Endothelial cell of umbilical vein (primary cell): Measurements from ENCODE around the gene MAGI1. TPM values are rescaled to one million over a fixed set of nuclear protein-coding genes. Genes with fewer than 3 reads are reported as not detected.

Source experiments
- BruUV-seq: library from RNA; stranded (reverse); fragments of 400-500 nt; replicated peaks from 2 replicates; lab custom pipeline; 2021; lab: Mats Ljungman, UMichigan
- CTCF ChIA-PET: fragments of 300-600, 350-600 bp; sonication (Branson Sonifier 250); formaldehyde crosslinking; loops from one replicate; lab custom pipeline; 2021; ENCODE audit warnings: antibody characterized with exemption, inconsistent platforms; lab: Charles Lee
- POLR2A ChIA-PET: fragments of 300-600, 350-600 bp; sonication (Branson Sonifier 250); formaldehyde crosslinking; loops from one replicate; lab custom pipeline; 2021; ENCODE audit warnings: antibody characterized with exemption, inconsistent platforms; lab: Charles Lee
- DNase-seq: peaks from one replicate; pipeline ENCODE4 v3.0.0-alpha.2; 2011; ENCODE audit warnings: low read depth, low spot score
- FAIRE-seq: peaks from 2 replicates; lab custom pipeline; 2011; peaks lifted over from hg19 to GRCh38; lab: Jason Lieb, UNC
- H2AFZ ChIP-seq: 2 replicates; pipeline ENCODE4 v1.6.0; 2012; ENCODE audit warnings: low read depth, low read length, control low read depth, inconsistent platforms
- H3K27ac ChIP-seq: 2 replicates; pipeline ENCODE4 v1.5.1; 2011; ENCODE audit warnings: low read depth, mild to moderate bottlenecking, control low read depth, low read length, moderate library complexity; ENCODE audit not compliant: insufficient read depth
- H3K27me3 ChIP-seq, 2 experiments: 2 replicates each; pipeline versions ENCODE4 v1.6.0 to v1.6.1; 2011; ENCODE audit warnings: low read length in 2 of 2, mixed read lengths in 1 of 2; ENCODE audit not compliant: control insufficient read depth in 2 of 2, insufficient read depth in 2 of 2
- H3K36me3 ChIP-seq, 2 experiments: 2 replicates in 1 of 2; 3 replicates in 1 of 2; pipeline ENCODE4 v1.5.1; 2011; ENCODE audit warnings: low read length in 2 of 2, mild to moderate bottlenecking in 1 of 2, moderate library complexity in 1 of 2; ENCODE audit not compliant: control insufficient read depth in 2 of 2, insufficient read depth in 2 of 2; ENCODE audit errors: extremely low read depth in 1 of 2
- H3K4me1 ChIP-seq: 3 replicates; pipeline ENCODE4 v1.5.1; 2011; ENCODE audit warnings: mild to moderate bottlenecking, low read length; ENCODE audit not compliant: control insufficient read depth, insufficient read depth; ENCODE audit errors: extremely low read depth
- H3K4me2 ChIP-seq: 2 replicates; pipeline ENCODE4 v1.6.1; 2011; ENCODE audit warnings: low read length, control low read depth, mixed read lengths; ENCODE audit not compliant: insufficient read depth
- H3K4me3 ChIP-seq, 3 experiments: fragments of 200-600 bp in 1 of 3; sonication (generic), shearing (Covaris generic) in 1 of 3; replicated peaks in 1 of 3; 2 replicates each; pipeline ENCODE4 v1.5.1; 2011 to 2016; ENCODE audit warnings: control low read depth in 3 of 3, low read length in 3 of 3, mild to moderate bottlenecking in 2 of 3, inconsistent platforms in 1 of 3, low read depth in 1 of 3, moderate library complexity in 1 of 3; ENCODE audit not compliant: insufficient read depth in 1 of 3
- H3K79me2 ChIP-seq: 2 replicates; pipeline ENCODE4 v1.6.0; 2012; ENCODE audit warnings: low read length, inconsistent platforms; ENCODE audit not compliant: control insufficient read depth, insufficient read depth
- H3K9ac ChIP-seq: replicated peaks from 2 replicates; pipeline ENCODE3; 2011; ENCODE audit warnings: low read length, control low read depth; ENCODE audit not compliant: insufficient read depth; ENCODE audit errors: extremely low read depth
- H3K9me1 ChIP-seq: replicated peaks from 3 replicates; pipeline ENCODE4 v1.6.0; 2011; ENCODE audit warnings: mild to moderate bottlenecking, low read length; ENCODE audit not compliant: control insufficient read depth, insufficient read depth; ENCODE audit errors: extremely low read depth
- H3K9me3 ChIP-seq: replicated peaks from 2 replicates; pipeline ENCODE4 v1.5.1; 2012; ENCODE audit warnings: low read length, inconsistent platforms; ENCODE audit not compliant: control insufficient read depth, insufficient read depth
- H4K20me1 ChIP-seq: replicated peaks from 2 replicates; pipeline ENCODE3; 2011; ENCODE audit warnings: mild to moderate bottlenecking, low read length; ENCODE audit not compliant: control insufficient read depth, insufficient read depth; ENCODE audit errors: extremely low read depth
- CTCF ChIP-seq, 2 donors: IDR thresholded peaks; 1 replicate in 1 of 2; 2 replicates in 1 of 2; pipeline ENCODE4 v1.5.1; 2011; ENCODE audit warnings: low read length in 2 of 2, mild to moderate bottlenecking in 2 of 2, moderate library complexity in 2 of 2, control low read depth in 1 of 2, inconsistent platforms in 1 of 2, low read depth in 1 of 2; ENCODE audit not compliant: insufficient read depth in 1 of 2; ENCODE audit errors: extremely low read depth in 1 of 2
- EZH2 ChIP-seq: IDR thresholded peaks from 2 replicates; pipeline ENCODE4 v1.6.1; 2012; ENCODE audit warnings: borderline replicate concordance, low read depth, mild to moderate bottlenecking, moderate library complexity, low read length, inconsistent platforms; ENCODE audit not compliant: severe bottlenecking
- FOS ChIP-seq: IDR thresholded peaks from 2 replicates; pipeline ENCODE4 v1.6.1; 2011; ENCODE audit warnings: mild to moderate bottlenecking, low read length, moderate library complexity, borderline replicate concordance; ENCODE audit not compliant: insufficient read depth
- GATA2 ChIP-seq: IDR thresholded peaks from 2 replicates; pipeline ENCODE4 v1.7.0; 2011; ENCODE audit warnings: low read depth, mild to moderate bottlenecking, moderate library complexity, mixed read lengths, low read length; ENCODE audit not compliant: insufficient read length, insufficient read depth
- JUN ChIP-seq: IDR thresholded peaks from 2 replicates; pipeline ENCODE4 v1.6.1; 2011; ENCODE audit warnings: borderline replicate concordance, low read depth; ENCODE audit not compliant: insufficient read length, insufficient read depth
- MYC ChIP-seq: IDR thresholded peaks from one replicate; pipeline ENCODE4 v1.6.1; 2011; ENCODE audit warnings: mild to moderate bottlenecking, low read depth, low read length
- POLR2A ChIP-seq: IDR thresholded peaks from 2 replicates; pipeline ENCODE4 v1.6.1; 2012; ENCODE audit warnings: low read depth, mild to moderate bottlenecking, control low read depth, low read length
- POLR2AphosphoS5 ChIP-seq: IDR thresholded peaks from 2 replicates; pipeline ENCODE4 v1.6.1; 2012; ENCODE audit warnings: low read depth, mild to moderate bottlenecking, control low read depth, low read length, moderate library complexity; ENCODE audit not compliant: insufficient read depth
- dilution Hi-C: fragments of 300-500 bp; cut with MboI; formaldehyde crosslinking; loops from one replicate; pipeline ENCODE4 v1.15.0; 2019; ENCODE audit warnings: low sequenced_read_pairs; ENCODE audit not compliant: extremely low pct_ligation_motif_present
- intact Hi-C: fragments of 100-400 bp; cut with micrococcal nuclease; formaldehyde crosslinking; loops from one replicate; pipeline ENCODE4 v1.10.0; 2022
- polyA plus RNA-seq, 4 experiments: library from polyadenylated mRNA; depleted of rRNA in 3 of 4; stranded (reverse) in 3 of 4; unstranded in 1 of 4; fragments of >200 nt; gene quantifications; 2 replicates each; pipeline versions ENCODE4 v1.2.1 to v1.2.3, GENCODE V29; 2011 to 2012; ENCODE audit warnings: missing spikeins in 1 of 4
- total RNA-seq: library from RNA; stranded (reverse); gene quantifications from 2 replicates; pipeline ENCODE4 v1.2.3, GENCODE V29; 2021
- TF ChIP-seq, protein P1 (sequence below): IDR thresholded peaks from 2 replicates; pipeline ENCODE4 v1.6.1; 2011; ENCODE audit not compliant: insufficient read depth, insufficient read length

The MAGI1 gene
- total and polyA plus RNA-seq, 2 donors (not counting 3 experiments of a cell fraction or from before 2014, with no cell fraction given) = 10.1 to 47.9 TPM

- intact Hi-C loops = no loop called here
- Histone ChIP-seq H3K27ac (no peak overlapping the region), H4K20me1 (no peaks in the 10 kb centered on the region), H3K9me1 (no peaks in the 10 kb centered on the region), H3K4me2 (peak overlapping the region; percentile 2), H3K4me1 (peaks cover 40% of the 10 kb centered on the region), H3K27me3 (no peaks in the 10 kb centered on the region), H3K9ac (no peak overlapping the region), H3K4me3 (no peak overlapping the region), H3K9me3 (no peaks in the 10 kb centered on the region), H3K36me3 (no peaks in the 10 kb centered on the region), H3K79me2 (peaks cover under 1% of the 10 kb centered on the region), H2AFZ (no peak overlapping the region)
- TF ChIP-seq POLR2AphosphoS5 = no peak
- TF ChIP-seq CTCF (IDR thresholded peaks at IDR 0.05; ENCODE audit: extremely low read depth in 1 of 2, insufficient read depth in 1 of 2, low read depth in 1 of 2, low read length in 2 of 2) = no peak
- TF ChIP-seq POLR2A = no peak
- TF ChIP-seq MYC = no peak
- no peak for TF ChIP-seq EZH2
- TF ChIP-seq, protein P1, sequence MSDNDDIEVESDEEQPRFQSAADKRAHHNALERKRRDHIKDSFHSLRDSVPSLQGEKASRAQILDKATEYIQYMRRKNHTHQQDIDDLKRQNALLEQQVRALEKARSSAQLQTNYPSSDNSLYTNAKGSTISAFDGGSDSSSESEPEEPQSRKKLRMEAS = no peak
- TF ChIP-seq FOS = no peak
- TF ChIP-seq GATA2 = no peak
- TF ChIP-seq JUN = no peak
- DNase-seq (no peak), FAIRE-seq (no peak)
- BruUV-seq = no TSS peak
- POLR2A ChIA-PET = no interaction called here
- CTCF ChIA-PET = interaction anchor here (1.5 kb wide), 1 partner anchor 9 kb away, joined by 5 read pairs; no protein-coding TSS in a partner anchor
- dilution Hi-C loops = no loop called here
Observed at GRCh38 chr3:65945480-65945879, 93.2 kb downstream of the MAGI1 start.
